Choroid plexus epithelial cell (primary cell): Measurements from ENCODE around the gene DNAJC6.

Experiments
- DNase-seq: peaks from one replicate; pipeline ENCODE4 v3.0.0-alpha.2; 2010; ENCODE audit warnings: low read depth
- H3K4me3 ChIP-seq: 2 replicates; pipeline ENCODE4 v1.5.1; 2011; ENCODE audit warnings: low read depth, mild to moderate bottlenecking, control low read depth, low read length, moderate library complexity
- CTCF ChIP-seq: conservative IDR thresholded peaks from 2 replicates; pipeline ENCODE4 v1.5.1; 2011; ENCODE audit warnings: low read depth, mild to moderate bottlenecking, control low read depth, inconsistent platforms, low read length, moderate library complexity

Gene DNAJC6

GRCh38 chr1:65355031-65355712 is 45.8 kb downstream of the DNAJC6 start:
- no peak for DNase-seq
- TF ChIP-seq CTCF = no peak
- no peak overlapping the region for H3K4me3 ChIP-seq

GRCh38 chr1:65357291-65357960 is 48.1 kb downstream of the DNAJC6 start:
- no peak overlapping the region for H3K4me3 ChIP-seq
- DNase-seq = no peak
- TF ChIP-seq CTCF = no peak

GRCh38 chr1:65359888-65360287 is 50.5 kb downstream of the DNAJC6 start:
- H3K4me3 ChIP-seq = no peak overlapping the region
- DNase-seq = peak; percentile 5
- no peak for TF ChIP-seq CTCF

GRCh38 chr1:65360648-65361047 is 51.3 kb downstream of the DNAJC6 start:
- H3K4me3 ChIP-seq = no peak overlapping the region
- no peak for DNase-seq
- TF ChIP-seq CTCF = no peak

GRCh38 chr1:65362545-65362944 is 53.2 kb downstream of the DNAJC6 start:
- TF ChIP-seq CTCF = no peak
- H3K4me3 ChIP-seq = no peak overlapping the region
- no peak for DNase-seq

- TF ChIP-seq CTCF = no peak
- H3K4me3 ChIP-seq = no peak overlapping the region
- DNase-seq = no peak
These were observed 54.1 kb downstream of the DNAJC6 start for GRCh38 chr1:65363484-65363883.

GRCh38 chr1:65368403-65368802 is 59.1 kb downstream of the DNAJC6 start:
- no peak for DNase-seq
- no peak overlapping the region for H3K4me3 ChIP-seq
- TF ChIP-seq CTCF = no peak
